Endothelial cell of umbilical vein (primary cell): Measurements from ENCODE around the gene SHMT1.

Experiments used
- POLR2A ChIP-seq: IDR thresholded peaks from 2 replicates; pipeline ENCODE4 v1.6.1; 2012; ENCODE audit warnings: low read depth, mild to moderate bottlenecking, control low read depth, low read length
- TF ChIP-seq, protein P1 (sequence below), 2 donors: IDR thresholded peaks; 1 replicate in 1 of 2; 2 replicates in 1 of 2; pipeline ENCODE4 v1.5.1; 2011; ENCODE audit warnings: low read length in 2 of 2, mild to moderate bottlenecking in 2 of 2, moderate library complexity in 2 of 2, control low read depth in 1 of 2, inconsistent platforms in 1 of 2, low read depth in 1 of 2; ENCODE audit not compliant: insufficient read depth in 1 of 2; ENCODE audit errors: extremely low read depth in 1 of 2
- TF ChIP-seq, protein P2 (sequence below): IDR thresholded peaks from 2 replicates; pipeline ENCODE4 v1.6.1; 2011; ENCODE audit not compliant: insufficient read depth, insufficient read length

DNA sequence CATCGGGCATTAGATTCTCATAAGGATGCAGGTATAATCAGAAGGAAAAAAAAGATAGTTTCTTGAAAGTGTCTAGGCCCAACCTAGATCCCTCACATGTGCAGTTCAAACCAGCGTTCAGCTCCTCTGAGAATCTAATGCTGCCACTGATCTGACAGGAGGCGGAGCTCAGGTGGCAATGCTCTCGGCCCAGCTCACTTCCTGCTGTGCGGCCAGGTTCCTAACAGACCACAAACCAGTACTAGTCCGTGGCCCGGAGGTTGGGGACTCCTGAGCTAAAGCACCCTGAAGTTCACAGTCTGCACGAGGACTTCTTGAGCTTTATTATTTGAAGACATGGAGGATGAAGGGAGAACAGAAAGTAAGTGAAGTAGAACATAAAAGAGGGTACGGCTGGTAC, 31.5 kb downstream of the SHMT1 start:
- TF ChIP-seq, protein P1, sequence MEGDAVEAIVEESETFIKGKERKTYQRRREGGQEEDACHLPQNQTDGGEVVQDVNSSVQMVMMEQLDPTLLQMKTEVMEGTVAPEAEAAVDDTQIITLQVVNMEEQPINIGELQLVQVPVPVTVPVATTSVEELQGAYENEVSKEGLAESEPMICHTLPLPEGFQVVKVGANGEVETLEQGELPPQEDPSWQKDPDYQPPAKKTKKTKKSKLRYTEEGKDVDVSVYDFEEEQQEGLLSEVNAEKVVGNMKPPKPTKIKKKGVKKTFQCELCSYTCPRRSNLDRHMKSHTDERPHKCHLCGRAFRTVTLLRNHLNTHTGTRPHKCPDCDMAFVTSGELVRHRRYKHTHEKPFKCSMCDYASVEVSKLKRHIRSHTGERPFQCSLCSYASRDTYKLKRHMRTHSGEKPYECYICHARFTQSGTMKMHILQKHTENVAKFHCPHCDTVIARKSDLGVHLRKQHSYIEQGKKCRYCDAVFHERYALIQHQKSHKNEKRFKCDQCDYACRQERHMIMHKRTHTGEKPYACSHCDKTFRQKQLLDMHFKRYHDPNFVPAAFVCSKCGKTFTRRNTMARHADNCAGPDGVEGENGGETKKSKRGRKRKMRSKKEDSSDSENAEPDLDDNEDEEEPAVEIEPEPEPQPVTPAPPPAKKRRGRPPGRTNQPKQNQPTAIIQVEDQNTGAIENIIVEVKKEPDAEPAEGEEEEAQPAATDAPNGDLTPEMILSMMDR (IDR thresholded peaks at IDR 0.05; ENCODE audit: extremely low read depth in 1 of 2, insufficient read depth in 1 of 2, low read depth in 1 of 2, low read length in 2 of 2): no peak
- no peak for TF ChIP-seq POLR2A
- TF ChIP-seq, protein P2, sequence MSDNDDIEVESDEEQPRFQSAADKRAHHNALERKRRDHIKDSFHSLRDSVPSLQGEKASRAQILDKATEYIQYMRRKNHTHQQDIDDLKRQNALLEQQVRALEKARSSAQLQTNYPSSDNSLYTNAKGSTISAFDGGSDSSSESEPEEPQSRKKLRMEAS: no peak
